ENCODE data around the gene GCH1.
"Not testable (repeated sequence)": the region's sequence is repeated elsewhere in the genome, so short reads cannot be mapped to it uniquely, and the experiment has no call there.

GCH1 gene

GRCh38 chr14:54803396-54803795, 99.2 kb downstream of the GCH1 start:
- no peak for DNase-seq (ENCODE audit: low read depth, low spot score)

DNA sequence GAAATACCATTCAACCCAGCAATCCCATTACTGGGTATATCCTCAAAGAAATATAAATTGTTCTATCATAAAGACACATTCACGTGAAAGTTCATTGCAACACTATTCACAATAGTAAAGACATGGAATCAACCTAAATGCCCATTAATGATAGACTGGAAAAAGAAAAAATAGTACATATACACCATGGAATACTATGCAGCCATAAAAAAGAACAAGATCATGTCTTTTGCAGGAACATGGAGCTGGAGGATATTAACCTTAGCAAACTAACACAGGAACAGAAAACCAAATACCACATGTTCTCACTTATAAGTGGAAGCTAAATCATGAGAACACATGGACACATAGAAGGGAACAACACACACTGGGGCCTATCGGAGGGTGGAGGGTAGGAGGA, 101.1 kb downstream of the GCH1 start:
- DNase-seq (ENCODE audit: low read depth, low spot score) = not testable (repeated sequence)

DNA sequence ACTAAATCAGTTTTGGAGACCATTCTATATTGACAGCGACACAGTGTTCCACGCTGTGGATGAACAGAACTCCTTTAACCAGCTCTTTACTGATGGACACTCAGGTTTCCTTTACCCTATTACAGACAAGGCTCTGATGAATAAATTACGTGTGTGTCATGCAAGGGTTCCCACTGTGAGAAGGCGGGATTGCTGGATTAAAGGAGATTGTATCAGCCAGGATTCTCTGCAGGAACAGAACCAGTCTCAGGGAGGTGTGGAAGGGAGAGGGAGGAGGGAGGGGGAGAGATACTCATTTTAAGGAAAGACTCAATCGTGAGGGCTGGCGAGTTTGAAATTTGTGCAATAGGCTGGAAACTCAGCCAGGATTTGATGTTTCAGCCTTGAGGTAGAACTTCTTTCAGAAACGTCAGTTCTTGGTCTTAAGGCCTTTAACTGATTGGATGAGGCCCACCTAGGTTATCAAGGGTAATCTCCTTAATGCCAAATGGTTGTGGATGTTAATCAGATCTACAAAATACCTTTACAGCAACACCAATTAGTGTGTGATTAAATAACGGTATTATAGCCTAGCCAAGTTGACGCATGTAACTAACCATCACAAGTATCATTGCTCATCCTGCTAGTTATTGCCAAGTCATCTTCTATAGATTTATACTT, 104.0 kb downstream of the GCH1 start:
- no peak for DNase-seq (ENCODE audit: low read depth, low spot score)

DNA sequence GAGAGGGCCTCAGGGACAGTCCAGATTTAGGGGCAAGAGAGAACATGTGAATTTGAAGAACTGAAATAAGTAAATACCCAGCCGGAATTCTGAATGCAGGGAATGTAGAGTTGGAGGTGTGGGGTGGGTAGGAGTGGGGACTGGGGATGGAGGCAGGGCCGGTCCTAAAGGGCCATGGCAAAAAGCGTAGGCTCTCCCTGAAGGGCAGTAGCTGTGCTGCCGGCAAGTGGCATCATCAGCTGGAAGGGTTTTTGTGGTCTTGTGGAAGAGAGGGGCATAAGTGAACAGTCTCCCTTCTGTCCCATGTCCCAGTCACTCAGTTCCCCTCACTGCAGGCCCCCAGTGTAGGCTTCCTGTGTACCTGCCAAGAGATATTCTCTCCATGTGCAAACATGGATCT, 104.6 kb downstream of the GCH1 start:
- DNase-seq (ENCODE audit: low read depth, low spot score) = no peak

DNA sequence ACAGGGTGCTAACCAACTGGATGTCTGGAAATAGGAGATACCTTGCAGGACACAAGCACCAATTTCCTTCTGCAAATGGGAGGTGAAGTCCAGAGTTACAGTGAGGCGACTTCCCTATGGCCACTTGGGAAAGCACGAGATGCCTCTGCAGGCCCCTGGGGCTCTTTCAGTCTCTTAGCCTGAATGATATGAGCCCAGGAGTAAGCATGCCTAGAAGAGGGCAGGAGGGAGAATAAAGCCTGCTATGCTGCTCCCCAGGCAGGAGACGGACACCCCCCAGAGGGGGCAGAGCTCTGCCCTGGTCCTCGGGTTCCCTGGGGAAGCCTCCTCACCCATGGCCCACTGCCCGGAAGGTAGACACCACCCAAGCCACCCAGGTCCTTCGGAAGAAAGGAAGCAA, 105.1 kb downstream of the GCH1 start:
- no peak for DNase-seq (ENCODE audit: low read depth, low spot score)

DNA sequence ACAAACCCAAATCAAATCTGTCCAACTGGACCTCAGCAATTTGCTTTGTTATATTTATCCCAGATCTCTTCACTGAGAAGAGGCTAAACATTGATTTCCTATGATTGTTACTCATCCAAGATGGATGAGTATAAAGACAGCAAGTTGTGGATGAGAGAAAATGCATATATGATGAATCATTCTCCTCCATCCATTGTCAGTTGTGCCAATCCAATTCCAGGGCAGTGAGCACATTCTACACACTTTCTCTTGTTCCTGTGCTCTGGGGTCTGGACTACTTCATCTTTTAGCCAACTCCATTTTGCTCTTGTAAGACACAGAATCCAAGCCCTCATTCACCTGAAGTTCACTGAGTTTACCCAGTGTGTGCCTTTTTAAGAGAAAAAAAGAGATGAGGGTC, 105.7 kb downstream of the GCH1 start:
- DNase-seq (ENCODE audit: low read depth, low spot score) = no peak

DNA sequence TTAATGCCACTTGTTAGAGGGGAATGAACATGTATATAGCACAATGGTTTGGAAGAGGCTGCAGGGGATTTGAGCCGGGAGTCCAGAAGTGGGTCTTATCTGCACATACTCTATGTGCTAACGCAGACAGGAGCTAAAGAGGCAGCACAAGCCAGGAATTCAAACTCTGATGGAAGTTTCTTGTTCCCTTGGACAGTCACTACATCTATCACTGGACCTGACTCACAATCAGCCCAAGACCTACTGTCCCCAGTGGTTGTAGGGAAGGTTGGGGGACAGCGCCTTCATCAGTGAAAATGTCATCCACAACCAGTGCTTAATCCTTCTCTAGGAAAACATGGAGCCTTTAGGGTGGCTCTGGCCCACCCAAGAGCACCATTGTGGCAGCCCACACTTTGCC, 107.8 kb downstream of the GCH1 start:
- DNase-seq (ENCODE audit: low read depth, low spot score) = no peak

GRCh38 chr14:54794159-54794558, 108.5 kb downstream of the GCH1 start:
- no peak for DNase-seq (ENCODE audit: low read depth, low spot score)

DNA sequence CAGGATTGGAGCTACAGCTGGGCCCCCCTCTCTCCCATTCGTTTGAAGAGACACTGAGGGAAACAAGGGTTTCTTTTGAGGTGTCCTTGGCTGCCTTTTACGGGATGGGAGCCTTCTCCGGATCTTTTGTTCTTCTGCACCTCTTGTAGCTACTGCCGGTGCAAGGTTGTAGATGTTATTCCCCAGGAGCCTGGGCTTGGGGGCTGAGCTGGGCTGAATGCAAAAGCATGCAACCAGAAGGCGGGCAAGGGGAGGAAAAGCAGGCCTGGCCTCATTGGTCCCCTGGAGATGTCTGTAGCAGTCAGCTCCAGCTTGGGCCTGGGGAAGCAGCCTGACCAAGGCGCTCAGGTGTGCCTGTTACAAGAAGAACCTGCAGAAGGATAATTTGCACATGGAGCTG, 110.3 kb downstream of the GCH1 start:
- DNase-seq (ENCODE audit: low read depth, low spot score) = no peak

Measured in brain pericyte (primary cell).